PFSK-1 (cell line): ENCODE data around the gene ABHD6.

Experiments used
- POLR2AphosphoS5 ChIP-seq: IDR thresholded peaks from 2 replicates; pipeline ENCODE4 v1.6.1; 2012; ENCODE audit warnings: low read depth, mild to moderate bottlenecking, control low read depth, low read length, moderate library complexity
- TF ChIP-seq, protein P1 (sequence below), 2 experiments: IDR thresholded peaks; 2 replicates each; pipeline versions ENCODE4 v1.6.1 to v1.8.0; 2011 to 2012; ENCODE audit warnings: low read depth in 2 of 2, low read length in 2 of 2, control low read depth in 1 of 2, inconsistent platforms in 1 of 2, mild to moderate bottlenecking in 1 of 2, moderate library complexity in 1 of 2; ENCODE audit not compliant: insufficient read depth in 1 of 2

DNA sequence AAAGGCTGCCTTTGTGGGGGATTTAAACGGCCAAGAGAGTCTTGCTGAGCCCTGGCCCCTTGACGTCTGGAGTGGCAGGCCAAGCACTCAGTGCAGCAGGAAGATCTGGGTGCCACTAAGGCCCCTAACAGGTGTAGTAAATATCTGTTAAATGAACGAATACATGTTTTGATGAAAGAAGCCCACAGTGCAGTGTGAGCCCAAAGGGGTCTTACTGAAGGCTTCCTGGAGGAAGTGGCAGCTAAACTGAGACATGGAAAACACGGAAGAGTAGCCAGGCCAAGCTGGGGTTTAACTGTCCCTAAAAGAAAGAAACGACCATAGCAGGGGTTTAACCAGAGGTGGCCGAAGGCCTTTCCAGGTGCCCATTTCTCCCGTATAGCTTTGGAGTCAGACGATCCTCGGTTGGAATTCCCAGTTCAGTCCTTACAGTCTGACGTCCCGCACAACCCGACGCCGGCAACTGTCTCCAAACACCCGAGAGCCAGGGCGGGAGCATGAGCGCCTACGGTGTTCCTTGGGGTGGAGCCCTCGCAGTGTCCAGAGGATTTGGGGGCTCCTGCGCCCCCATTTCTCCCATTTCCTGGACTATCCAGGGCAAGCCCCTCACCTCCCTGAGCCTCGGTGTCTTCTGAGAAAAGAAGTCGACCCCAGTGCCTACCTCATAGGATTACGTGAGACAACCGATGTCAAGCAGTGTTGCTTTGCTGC is 910 bp upstream of the ABHD6 start:
- no peak for TF ChIP-seq POLR2AphosphoS5
- TF ChIP-seq, protein P1, sequence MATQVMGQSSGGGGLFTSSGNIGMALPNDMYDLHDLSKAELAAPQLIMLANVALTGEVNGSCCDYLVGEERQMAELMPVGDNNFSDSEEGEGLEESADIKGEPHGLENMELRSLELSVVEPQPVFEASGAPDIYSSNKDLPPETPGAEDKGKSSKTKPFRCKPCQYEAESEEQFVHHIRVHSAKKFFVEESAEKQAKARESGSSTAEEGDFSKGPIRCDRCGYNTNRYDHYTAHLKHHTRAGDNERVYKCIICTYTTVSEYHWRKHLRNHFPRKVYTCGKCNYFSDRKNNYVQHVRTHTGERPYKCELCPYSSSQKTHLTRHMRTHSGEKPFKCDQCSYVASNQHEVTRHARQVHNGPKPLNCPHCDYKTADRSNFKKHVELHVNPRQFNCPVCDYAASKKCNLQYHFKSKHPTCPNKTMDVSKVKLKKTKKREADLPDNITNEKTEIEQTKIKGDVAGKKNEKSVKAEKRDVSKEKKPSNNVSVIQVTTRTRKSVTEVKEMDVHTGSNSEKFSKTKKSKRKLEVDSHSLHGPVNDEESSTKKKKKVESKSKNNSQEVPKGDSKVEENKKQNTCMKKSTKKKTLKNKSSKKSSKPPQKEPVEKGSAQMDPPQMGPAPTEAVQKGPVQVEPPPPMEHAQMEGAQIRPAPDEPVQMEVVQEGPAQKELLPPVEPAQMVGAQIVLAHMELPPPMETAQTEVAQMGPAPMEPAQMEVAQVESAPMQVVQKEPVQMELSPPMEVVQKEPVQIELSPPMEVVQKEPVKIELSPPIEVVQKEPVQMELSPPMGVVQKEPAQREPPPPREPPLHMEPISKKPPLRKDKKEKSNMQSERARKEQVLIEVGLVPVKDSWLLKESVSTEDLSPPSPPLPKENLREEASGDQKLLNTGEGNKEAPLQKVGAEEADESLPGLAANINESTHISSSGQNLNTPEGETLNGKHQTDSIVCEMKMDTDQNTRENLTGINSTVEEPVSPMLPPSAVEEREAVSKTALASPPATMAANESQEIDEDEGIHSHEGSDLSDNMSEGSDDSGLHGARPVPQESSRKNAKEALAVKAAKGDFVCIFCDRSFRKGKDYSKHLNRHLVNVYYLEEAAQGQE (IDR thresholded peaks at IDR 0.05; ENCODE audit: insufficient read depth in 1 of 2, low read depth in 2 of 2, low read length in 2 of 2): no peak
